Naive thymus-derived CD4-positive, alpha-beta T cell (primary cell): Measurements from ENCODE around the gene CCDC97. TPM values are rescaled to one million over a fixed set of nuclear protein-coding genes. Genes with fewer than 3 reads are reported as not detected.

Experiments used
- ATAC-seq: fragments of 150-1000 bp; cut with Tn5 transposase; 2 replicates; pipeline ENCODE4 v1.10.0; 2021; ENCODE audit warnings: mild to moderate bottlenecking, moderate library complexity
- CTCF ChIA-PET: fragments of 350-600 bp; sonication (Branson Sonifier 250); formaldehyde crosslinking; loops from one replicate; lab custom pipeline; 2021; ENCODE audit warnings: antibody characterized with exemption; lab: Charles Lee
- POLR2A ChIA-PET: fragments of 350-600 bp; sonication (Branson Sonifier 250); formaldehyde crosslinking; loops from one replicate; lab custom pipeline; 2021; ENCODE audit warnings: antibody characterized with exemption, inconsistent platforms; lab: Charles Lee
- DNase-seq, 9 donors: peaks; one replicate each; pipeline versions ENCODE4 v3.0.0 to v3.0.0-alpha.2; 2020 to 2022; ENCODE audit warnings: mixed read lengths in 1 of 9
- H3K27ac ChIP-seq: one replicate; pipeline ENCODE4 v1.7.0; 2013; ENCODE audit warnings: mild to moderate bottlenecking, low read depth, low read length, moderate library complexity
- H3K27me3 ChIP-seq, 2 donors: one replicate each; pipeline ENCODE4 v1.7.0; 2013; ENCODE audit warnings: low read length in 2 of 2, mild to moderate bottlenecking in 2 of 2, moderate library complexity in 2 of 2; ENCODE audit not compliant: control insufficient read depth in 2 of 2, insufficient read depth in 2 of 2
- H3K36me3 ChIP-seq, 3 experiments: 1 replicate in 2 of 3; 2 replicates in 1 of 3; pipeline ENCODE4 v1.7.0; 2013; ENCODE audit warnings: low read length in 3 of 3, mild to moderate bottlenecking in 3 of 3, moderate library complexity in 1 of 3; ENCODE audit not compliant: insufficient read depth in 3 of 3, control insufficient read depth in 2 of 3
- H3K4me1 ChIP-seq, 2 donors: one replicate each; pipeline ENCODE4 v1.7.0; 2013; ENCODE audit warnings: low read length in 2 of 2, mild to moderate bottlenecking in 2 of 2, moderate library complexity in 1 of 2; ENCODE audit not compliant: control insufficient read depth in 2 of 2, insufficient read depth in 2 of 2
- H3K4me3 ChIP-seq: 2 replicates; pipeline ENCODE4 v1.7.0; 2013; ENCODE audit warnings: mild to moderate bottlenecking, low read length
- H3K9me3 ChIP-seq, 3 experiments: 1 replicate in 2 of 3; 2 replicates in 1 of 3; pipeline ENCODE4 v1.7.0; 2013; ENCODE audit warnings: low read length in 3 of 3; ENCODE audit not compliant: control insufficient read depth in 2 of 3
- H3K27ac Mint-ChIP-seq, 9 donors: one replicate each; pipeline ENCODE4 v1.8.0; 2020 to 2022; ENCODE audit warnings: mixed read lengths in 9 of 9, mild to moderate bottlenecking in 8 of 9, moderate library complexity in 5 of 9, inconsistent platforms in 2 of 9
- H3K27me3 Mint-ChIP-seq, 5 donors: one replicate each; pipeline ENCODE4 v1.8.0; 2021 to 2022; ENCODE audit warnings: mixed read lengths in 5 of 5, mild to moderate bottlenecking in 1 of 5
- H3K36me3 Mint-ChIP-seq, 5 donors: one replicate each; pipeline ENCODE4 v1.8.0; 2020 to 2022; ENCODE audit warnings: mixed read lengths in 5 of 5, mild to moderate bottlenecking in 3 of 5, inconsistent platforms in 1 of 5
- H3K4me1 Mint-ChIP-seq, 7 donors: one replicate each; pipeline ENCODE4 v1.8.0; 2020 to 2022; ENCODE audit warnings: mixed read lengths in 7 of 7, mild to moderate bottlenecking in 3 of 7, inconsistent platforms in 1 of 7
- H3K4me3 Mint-ChIP-seq, 10 donors: one replicate each; pipeline ENCODE4 v1.8.0; 2020 to 2022; ENCODE audit warnings: mild to moderate bottlenecking in 10 of 10, mixed read lengths in 10 of 10, moderate library complexity in 6 of 10, inconsistent platforms in 2 of 10
- H3K9me3 Mint-ChIP-seq, 11 donors: one replicate each; pipeline ENCODE4 v1.8.0; 2020 to 2022; ENCODE audit warnings: mixed read lengths in 11 of 11, mild to moderate bottlenecking in 4 of 11, inconsistent platforms in 1 of 11, moderate library complexity in 1 of 11
- intact Hi-C, 2 donors: fragments of 100-400 bp; cut with micrococcal nuclease; formaldehyde crosslinking; loops; one replicate each; pipeline ENCODE4 v1.15.1; 2023
- polyA plus RNA-seq, 2 donors: library from polyadenylated mRNA; unstranded; fragments of 300-500 nt; fragmentation: Illumina TruSeq; gene quantifications; one replicate each; pipeline ENCODE4 v1.2.3, GENCODE V29; 2021
- total RNA-seq, 6 experiments: library from RNA in 5 of 6; stranded (reverse) in 5 of 6; gene quantifications; 1 replicate in 5 of 6; 2 replicates in 1 of 6; pipeline ENCODE4 v1.2.3 and lab custom pipeline; 2021 to 2026

The CCDC97 gene
- total and polyA plus RNA-seq, 7 experiments from 2014 or later: 22.3 to 56.5 (median 44.6) TPM

DNA sequence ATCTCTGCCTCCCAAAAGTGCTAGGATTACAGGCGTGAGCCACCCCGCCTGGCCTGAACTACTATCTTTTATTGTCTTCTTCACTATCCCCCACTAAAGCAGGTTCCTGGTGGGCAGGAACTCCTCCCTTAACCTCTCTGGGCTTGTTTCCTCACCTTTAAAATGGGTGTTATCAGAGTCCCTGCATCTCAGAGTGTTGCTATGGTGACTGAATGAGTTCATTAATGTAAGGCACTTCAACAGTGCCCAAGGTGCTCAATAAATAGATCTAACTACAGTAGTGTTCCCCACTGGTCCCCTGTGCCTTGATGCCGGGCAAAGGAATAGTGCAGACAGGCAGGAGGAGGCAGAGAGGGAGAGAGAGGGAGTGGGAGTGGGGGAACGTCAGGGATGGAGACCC, 20.5 kb downstream of the CCDC97 start:
- intact Hi-C loops: no loop called here
- peaks cover 4 to 52% (median 24%) of the 10 kb centered on the region in 3 experiments for H3K36me3 ChIP-seq
- CTCF ChIA-PET: interaction anchor here (0.6 kb wide), 1 partner anchor 1076 kb away, joined by 4 read pairs; no protein-coding TSS in a partner anchor

DNA sequence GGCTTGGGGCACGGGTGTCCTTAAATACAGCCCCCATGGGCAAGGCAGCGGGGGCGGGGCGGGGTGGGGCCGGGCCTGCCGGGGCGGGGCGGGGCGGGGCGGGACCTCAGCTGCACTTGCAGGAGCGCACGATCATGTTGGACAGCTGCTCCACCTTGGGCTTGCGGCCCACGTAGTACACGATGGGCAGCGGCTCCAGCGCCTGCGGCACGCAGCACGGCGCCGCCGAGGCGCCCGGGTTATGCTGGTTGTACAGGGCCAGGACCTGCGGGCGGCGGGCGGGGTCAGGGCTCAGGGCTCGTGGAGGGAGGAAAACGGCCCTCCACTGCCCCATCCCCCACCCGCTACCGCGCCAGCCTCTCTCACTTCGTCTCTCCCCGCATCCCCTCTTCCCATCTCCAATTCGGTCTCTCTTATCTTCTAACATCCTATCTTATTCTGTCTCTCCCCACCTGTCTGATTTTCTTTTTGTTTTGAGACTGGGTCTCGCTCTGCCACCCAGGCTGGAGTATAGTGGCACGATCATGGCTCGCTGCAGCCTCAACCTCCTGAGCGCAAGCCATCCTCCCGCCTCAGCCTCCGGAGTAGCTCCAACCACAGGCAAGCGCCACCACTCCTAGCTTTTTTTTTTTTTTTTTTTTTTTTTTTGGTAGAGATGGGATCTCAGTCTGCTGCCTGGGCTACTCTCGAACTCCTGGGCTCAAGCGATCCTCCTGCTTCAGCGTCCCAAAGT, 21.1 kb downstream of the CCDC97 start:
- Histone ChIP-seq H3K27me3 (no peaks in the 10 kb centered on the region), H3K9me3 (no peaks in the 10 kb centered on the region), H3K4me1 (peaks cover 36 to 61% of the 10 kb centered on the region in 2 donors), H3K4me3 (no peak overlapping the region), H3K36me3 (peaks cover 4 to 55% (median 24%) of the 10 kb centered on the region in 3 experiments), H3K27ac (no peak overlapping the region)
- peaks cover 42 to 67% (median 60%) of the 10 kb centered on the region in 7 donors for H3K4me1 Mint-ChIP-seq
- CTCF ChIA-PET: interaction anchor here (2.3 kb wide), 1 partner anchor 24 kb away, joined by 8 read pairs; no protein-coding TSS in a partner anchor
- intact Hi-C loops: no loop called here
- peaks cover 13 to 47% (median 26%) of the 10 kb centered on the region in 5 donors for H3K36me3 Mint-ChIP-seq
- peak overlapping the region; percentile 25 to 89 (median 81) for H3K27ac Mint-ChIP-seq
- POLR2A ChIA-PET: interaction anchor here (0.6 kb wide), 1 partner anchor 65 kb away, joined by 4 read pairs; no protein-coding TSS in a partner anchor
- no peak for DNase-seq
- no peak for ATAC-seq
- H3K9me3 Mint-ChIP-seq: peaks cover 0 to 5% (median 0%) of the 10 kb centered on the region in 11 donors
- H3K4me3 Mint-ChIP-seq: peak overlapping the region in 4 of 10 donors; percentile 4 to 45 (median 22)
- H3K27me3 Mint-ChIP-seq: no peaks in the 10 kb centered on the region

More for the DNA sequence above, 20.5 kb downstream of the CCDC97 start:
- Mint-ChIP-seq H3K36me3 (peaks cover 13 to 48% (median 27%) of the 10 kb centered on the region in 5 donors), H3K4me1 (peaks cover 45 to 69% (median 63%) of the 10 kb centered on the region in 7 donors), H3K27ac (peak overlapping the region; percentile 34 to 94 (median 77)), H3K9me3 (peaks cover 0 to 4% (median 0%) of the 10 kb centered on the region in 11 donors), H3K27me3 (no peaks in the 10 kb centered on the region), H3K4me3 (peak overlapping the region in 8 of 10 donors; percentile 2 to 73 (median 40))
- Histone ChIP-seq H3K4me3 (peak overlapping the region; percentile 11), H3K4me1 (peaks cover 36 to 64% of the 10 kb centered on the region in 2 donors), H3K27ac (no peak overlapping the region), H3K9me3 (no peaks in the 10 kb centered on the region), H3K27me3 (no peaks in the 10 kb centered on the region)
- POLR2A ChIA-PET: no interaction called here
- no peak for ATAC-seq
- no peak for DNase-seq

DNA sequence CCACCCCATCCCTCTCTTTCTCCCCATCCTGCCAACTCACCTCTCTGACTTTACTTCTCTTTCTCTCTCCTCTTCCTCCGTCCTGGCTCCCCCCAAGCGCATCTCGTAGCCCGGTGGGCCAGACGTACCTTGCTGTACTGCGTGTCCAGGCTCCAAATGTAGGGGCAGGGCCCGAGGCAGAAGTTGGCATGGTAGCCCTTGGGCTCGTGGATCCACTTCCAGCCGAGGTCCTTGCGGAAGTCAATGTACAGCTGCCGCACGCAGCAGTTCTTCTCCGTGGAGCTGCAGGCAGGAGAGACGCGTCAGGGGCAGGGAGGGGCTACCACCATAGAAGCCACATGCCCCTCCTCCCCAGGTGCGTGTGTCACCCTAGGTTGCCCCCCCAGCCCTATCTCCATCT, 22.0 kb downstream of the CCDC97 start:
- ATAC-seq (no peak), DNase-seq (no peak)
- intact Hi-C loops: no loop called here
- Histone ChIP-seq H3K4me1 (peaks cover 27 to 52% of the 10 kb centered on the region in 2 donors), H3K27me3 (no peaks in the 10 kb centered on the region), H3K4me3 (no peak overlapping the region), H3K27ac (no peak overlapping the region), H3K9me3 (no peaks in the 10 kb centered on the region), H3K36me3 (peaks cover 4 to 61% (median 24%) of the 10 kb centered on the region in 3 experiments)
- H3K9me3 Mint-ChIP-seq: peaks cover 0 to 4% (median 0%) of the 10 kb centered on the region in 11 donors
- peaks cover 33 to 63% (median 51%) of the 10 kb centered on the region in 7 donors for H3K4me1 Mint-ChIP-seq
- peaks cover 13 to 41% (median 23%) of the 10 kb centered on the region in 5 donors for H3K36me3 Mint-ChIP-seq
- peak overlapping the region in 2 of 10 donors; percentile 20 to 45 for H3K4me3 Mint-ChIP-seq
- POLR2A ChIA-PET: interaction anchor here (0.6 kb wide), 1 partner anchor 7 kb away, joined by 3 read pairs; no protein-coding TSS in a partner anchor
- no peaks in the 10 kb centered on the region for H3K27me3 Mint-ChIP-seq
- peak overlapping the region in 8 of 9 donors; percentile 25 to 88 (median 82) for H3K27ac Mint-ChIP-seq
- CTCF ChIA-PET: interaction anchor here (2.3 kb wide), 1 partner anchor 23 kb away, joined by 8 read pairs; no protein-coding TSS in a partner anchor

DNA sequence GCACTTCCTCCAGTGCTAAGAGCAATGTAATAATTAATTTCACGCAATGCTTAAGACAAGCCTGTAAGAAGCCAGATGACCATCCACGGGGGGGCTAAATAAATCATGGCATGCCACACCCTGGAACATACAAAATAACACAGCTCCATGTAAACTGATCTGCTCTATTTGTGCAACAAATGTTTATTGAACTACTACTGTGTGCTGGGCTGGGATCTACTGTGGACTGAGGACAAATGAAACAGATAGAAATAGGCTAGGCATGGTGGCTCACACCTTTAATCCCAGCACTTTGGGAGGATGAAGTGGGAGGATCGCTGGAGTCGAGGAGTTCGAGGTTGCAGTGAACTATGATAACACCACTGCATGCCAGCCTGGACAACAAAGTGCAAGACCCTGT, 22.5 kb downstream of the CCDC97 start:
- H3K9me3 Mint-ChIP-seq: peaks cover 0 to 4% (median 0%) of the 10 kb centered on the region in 11 donors
- H3K4me1 Mint-ChIP-seq: peaks cover 30 to 61% (median 50%) of the 10 kb centered on the region in 7 donors
- Histone ChIP-seq H3K9me3 (no peaks in the 10 kb centered on the region), H3K36me3 (peaks cover 4 to 65% (median 26%) of the 10 kb centered on the region in 3 experiments), H3K27me3 (no peaks in the 10 kb centered on the region), H3K4me1 (peaks cover 22 to 48% of the 10 kb centered on the region in 2 donors), H3K4me3 (no peak overlapping the region), H3K27ac (no peak overlapping the region)
- no peaks in the 10 kb centered on the region for H3K27me3 Mint-ChIP-seq
- peaks cover 15 to 41% (median 25%) of the 10 kb centered on the region in 5 donors for H3K36me3 Mint-ChIP-seq
- intact Hi-C loops: no loop called here
- CTCF ChIA-PET: interaction anchor here (2.3 kb wide), 1 partner anchor 23 kb away, joined by 8 read pairs; no protein-coding TSS in a partner anchor
- POLR2A ChIA-PET: interaction anchor here (0.6 kb wide), 1 partner anchor 8 kb away, joined by 3 read pairs; no protein-coding TSS in a partner anchor
- DNase-seq (no peak), ATAC-seq (no peak)
- peak overlapping the region in 7 of 9 donors; percentile 3 to 88 (median 58) for H3K27ac Mint-ChIP-seq
- H3K4me3 Mint-ChIP-seq: peak overlapping the region in 1 of 10 donors; percentile 43

DNA sequence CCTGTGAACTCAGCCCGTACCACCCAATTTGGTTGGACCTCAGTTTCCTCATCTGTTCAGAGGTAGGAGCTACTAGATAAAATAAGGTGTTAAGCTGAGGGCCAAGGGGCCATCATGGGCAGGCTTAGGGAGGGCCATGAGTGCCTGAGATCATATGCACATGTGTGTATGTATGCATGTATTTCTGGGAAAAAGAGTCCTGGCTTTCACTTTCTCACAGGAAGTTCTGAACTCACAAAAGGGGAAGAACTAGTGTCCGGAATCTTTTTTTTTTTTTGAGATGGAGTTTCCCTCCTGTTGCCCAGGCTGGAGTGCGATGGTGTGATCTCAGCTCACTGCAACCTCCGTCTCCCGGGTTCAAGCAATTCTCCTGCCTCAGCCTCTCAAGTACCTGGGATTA, 24.8 kb downstream of the CCDC97 start:
- Mint-ChIP-seq H3K27ac (peak overlapping the region in 6 of 9 donors; percentile 25 to 80 (median 44)), H3K36me3 (peaks cover 19 to 32% (median 26%) of the 10 kb centered on the region in 5 donors)
- H3K36me3 ChIP-seq: peaks cover 4 to 88% (median 32%) of the 10 kb centered on the region in 3 experiments

DNA sequence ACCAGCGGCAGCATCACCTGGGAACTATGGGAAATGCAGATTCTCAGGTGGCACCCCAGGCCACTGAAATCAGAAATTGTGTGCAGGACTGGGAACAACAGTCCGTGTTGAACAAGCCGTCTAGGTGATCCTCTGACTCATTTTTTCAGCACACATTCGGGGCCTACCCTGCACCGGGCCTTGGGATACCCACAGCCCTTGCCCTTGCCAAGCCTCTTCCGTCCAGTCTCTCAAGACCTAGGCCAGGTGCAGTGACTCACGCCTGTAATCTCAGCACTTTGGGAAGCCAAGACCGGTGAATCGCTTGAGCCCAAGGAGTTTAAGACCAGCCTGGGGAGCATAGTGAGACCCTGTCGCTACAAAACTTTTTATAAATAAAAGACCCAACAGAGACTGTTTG, 25.5 kb downstream of the CCDC97 start:
- no peak overlapping the region for H3K27ac ChIP-seq
- Mint-ChIP-seq H3K36me3 (peaks cover 17 to 33% (median 26%) of the 10 kb centered on the region in 5 donors), H3K27me3 (no peaks in the 10 kb centered on the region), H3K27ac (peak overlapping the region in 3 of 9 donors; percentile 10 to 77 (median 67)), H3K4me1 (peaks cover 14 to 52% (median 40%) of the 10 kb centered on the region in 7 donors), H3K9me3 (peaks cover 0 to 4% (median 0%) of the 10 kb centered on the region in 11 donors), H3K4me3 (peak overlapping the region in 1 of 10 donors; percentile 33)
- peaks cover 4 to 88% (median 33%) of the 10 kb centered on the region in 3 experiments for H3K36me3 ChIP-seq
- H3K27me3 ChIP-seq: no peaks in the 10 kb centered on the region
- POLR2A ChIA-PET: interaction anchor here (1.1 to 1.7 kb wide), 3 partner anchors 11 to 27 kb away, joined by 3 to 5 read pairs (median 5); no protein-coding TSS in a partner anchor
- peaks cover 2 to 29% of the 10 kb centered on the region in 2 donors for H3K4me1 ChIP-seq
- CTCF ChIA-PET: interaction anchor here (1.0 kb wide), 1 partner anchor 113 kb away, joined by 3 read pairs; no protein-coding TSS in a partner anchor
- no peak for ATAC-seq
- no peak overlapping the region for H3K4me3 ChIP-seq
- intact Hi-C loops: no loop called here
- H3K9me3 ChIP-seq: no peaks in the 10 kb centered on the region
- DNase-seq: no peak

More for the DNA sequence above, 24.8 kb downstream of the CCDC97 start:
- no peak overlapping the region for H3K4me3 ChIP-seq
- peaks cover 4 to 34% of the 10 kb centered on the region in 2 donors for H3K4me1 ChIP-seq
- Mint-ChIP-seq H3K4me1 (peaks cover 17 to 52% (median 40%) of the 10 kb centered on the region in 7 donors), H3K27me3 (no peaks in the 10 kb centered on the region), H3K4me3 (peak overlapping the region in 1 of 10 donors; percentile 50), H3K9me3 (peaks cover 0 to 4% (median 0%) of the 10 kb centered on the region in 11 donors)
- ChIA-PET POLR2A (interaction anchor here (1.2 to 1.7 kb wide), 2 partner anchors 12 to 13 kb away, joined by 5 read pairs; no protein-coding TSS in a partner anchor), CTCF (interaction anchor here (0.5 kb wide), 1 partner anchor 263 kb away, joined by 5 read pairs; no protein-coding TSS in a partner anchor)
- ATAC-seq (peak; percentile 57), DNase-seq (no peak)
- intact Hi-C loops: no loop called here
- H3K27me3 ChIP-seq: no peaks in the 10 kb centered on the region
- no peak overlapping the region for H3K27ac ChIP-seq
- no peaks in the 10 kb centered on the region for H3K9me3 ChIP-seq
